GM12891 (cell line): Measurements from ENCODE around the gene SPAG9.

ENCODE experiments used
- POLR2A ChIP-seq: IDR thresholded peaks from 2 replicates; pipeline ENCODE4 v1.6.1; 2011; ENCODE audit warnings: low read depth, low read length, control low read depth
- POLR2AphosphoS5 ChIP-seq: IDR thresholded peaks from 2 replicates; pipeline ENCODE4 v1.6.1; 2011; ENCODE audit warnings: low read depth, low read length, control low read depth
- TAF1 ChIP-seq: IDR thresholded peaks from 2 replicates; pipeline ENCODE4 v1.6.1; 2011; ENCODE audit warnings: low read depth, low read length, control low read depth

GRCh38 chr17:51060396-51060795, 60.3 kb downstream of the SPAG9 start:
- TF ChIP-seq POLR2A (no peak), POLR2AphosphoS5 (no peak), TAF1 (no peak)
